K562 (cell line): Measurements from ENCODE around the gene C3orf85. TPM values are rescaled to one million over a fixed set of nuclear protein-coding genes. Genes with fewer than 3 reads are reported as not detected.

ENCODE experiments used
- ATAC-seq: fragments of 200-7000 bp; cut with Tn5 transposase; 3 replicates; pipeline ENCODE4 v1.9.1; 2020; ENCODE audit warnings: moderate library complexity
- BruUV-seq: library from RNA; stranded (reverse); fragments of 400-500 nt; replicated peaks from 2 replicates; lab custom pipeline; 2021; lab: Mats Ljungman, UMichigan
- CTCF ChIA-PET: fragments of 300-600 bp; formaldehyde crosslinking; extraction: SDS; loops from one replicate; lab custom pipeline; 2021; ENCODE audit warnings: low intra/inter-chr PET ratio; lab: Yijun Ruan, JAX
- POLR2A ChIA-PET: fragments of 300-600, 350-650 bp; sonication (Branson Sonifier 250); formaldehyde crosslinking; extraction: SDS; loops from one replicate; lab custom pipeline; 2021; ENCODE audit warnings: antibody characterized with exemption, inconsistent platforms; lab: Yijun Ruan, JAX
- DNase-seq, 4 experiments: peaks; one replicate each; pipeline versions ENCODE4 v3.0.0 to v3.0.0-alpha.2; 2011 to 2018; ENCODE audit warnings: low spot score in 3 of 4, mixed read lengths in 3 of 4; ENCODE audit errors: extremely low read depth in 1 of 4
- FAIRE-seq: peaks from 2 replicates; lab custom pipeline; 2011; peaks lifted over from hg19 to GRCh38; lab: Jason Lieb, UNC
- H2AFZ ChIP-seq: 2 replicates; pipeline ENCODE4 v1.6.0; 2011; ENCODE audit warnings: low read depth, low read length, control low read depth, inconsistent platforms
- H3K27ac ChIP-seq: fragments of 200-600 bp; 3 replicates; pipeline ENCODE4 v1.8.0; 2011; ENCODE audit warnings: low read depth, mild to moderate bottlenecking, control low read depth, inconsistent platforms, low read length, moderate library complexity, mixed read lengths; ENCODE audit errors: extremely low read depth
- H3K27me3 ChIP-seq, 2 experiments: fragments of 300-600 bp in 1 of 2; 2 replicates in 1 of 2; 3 replicates in 1 of 2; pipeline versions ENCODE4 v1.6.0 to v1.8.0; 2011; ENCODE audit warnings: inconsistent platforms in 2 of 2, low read length in 2 of 2, mild to moderate bottlenecking in 1 of 2, mixed read lengths in 1 of 2, moderate library complexity in 1 of 2; ENCODE audit not compliant: control insufficient read depth in 2 of 2, insufficient read depth in 2 of 2
- H3K36me3 ChIP-seq: fragments of 300-600 bp; 3 replicates; pipeline ENCODE4 v1.8.0; 2011; ENCODE audit warnings: mild to moderate bottlenecking, low read length, inconsistent platforms; ENCODE audit not compliant: control insufficient read depth, insufficient read depth
- H3K4me1 ChIP-seq, 2 experiments: fragments of 200-600 bp in 1 of 2; replicated peaks in 1 of 2; 2 replicates in 1 of 2; 3 replicates in 1 of 2; pipeline versions ENCODE4 v1.5.1 to v1.8.0; 2011; ENCODE audit warnings: inconsistent platforms in 2 of 2, low read length in 2 of 2, mild to moderate bottlenecking in 1 of 2, mixed read lengths in 1 of 2, moderate library complexity in 1 of 2; ENCODE audit not compliant: control insufficient read depth in 2 of 2, insufficient read depth in 2 of 2
- H3K4me2 ChIP-seq: 2 replicates; pipeline ENCODE4 v1.6.1; 2011; ENCODE audit warnings: low read length, control low read depth, inconsistent platforms, mixed read lengths; ENCODE audit not compliant: insufficient read depth
- H3K4me3 ChIP-seq: fragments of 200-600 bp; sonication (generic), shearing (Covaris generic); 2 replicates; pipeline ENCODE4 v1.5.1; 2016; ENCODE audit warnings: control low read depth, inconsistent platforms
- H3K79me2 ChIP-seq: fragments of 200-600 bp; 3 replicates; pipeline ENCODE4 v1.8.0; 2011; ENCODE audit warnings: low read length, inconsistent platforms; ENCODE audit not compliant: control insufficient read depth, insufficient read depth
- H3K9ac ChIP-seq, 2 experiments: 2 replicates each; pipeline versions ENCODE4 v1.6.0 to v1.6.1; 2011; ENCODE audit warnings: low read depth in 2 of 2, low read length in 2 of 2, control low read depth in 1 of 2, inconsistent platforms in 1 of 2, mild to moderate bottlenecking in 1 of 2, mixed read lengths in 1 of 2; ENCODE audit not compliant: insufficient read depth in 1 of 2
- H3K9me1 ChIP-seq: one replicate; pipeline ENCODE4 v1.6.0; 2011; ENCODE audit warnings: inconsistent platforms, mild to moderate bottlenecking, low read length, moderate library complexity; ENCODE audit not compliant: control insufficient read depth, insufficient read depth
- H3K9me3 ChIP-seq: replicated peaks from 2 replicates; pipeline ENCODE4 v1.5.1; 2011; ENCODE audit warnings: low read depth, low read length, inconsistent platforms; ENCODE audit not compliant: control insufficient read depth, insufficient read depth
- H4K20me1 ChIP-seq: replicated peaks from 2 replicates; pipeline ENCODE4 v1.6.1; 2011; ENCODE audit warnings: low read length, inconsistent platforms, mixed read lengths; ENCODE audit not compliant: control insufficient read depth, insufficient read depth
- CAMTA2 ChIP-seq: fragments of 250-450 bp; sonication (Bioruptor Pico); conservative IDR thresholded peaks from 2 replicates; pipeline ENCODE4 v1.5.1; 2022
- HMBOX1 ChIP-seq: sonication (generic); IDR thresholded peaks from 2 replicates; pipeline ENCODE4 v1.6.1; 2016
- HMGXB4 ChIP-seq: sonication (generic); formaldehyde crosslinking; IDR thresholded peaks from 2 replicates; pipeline ENCODE4 v1.8.1; 2023; ENCODE audit warnings: mild to moderate bottlenecking, missing genetic modification reagents
- IRF9 ChIP-seq: fragments of 450-650 bp; IDR thresholded peaks from 2 replicates; pipeline ENCODE4 v1.6.1; 2016; ENCODE audit warnings: missing biosample characterization, missing genetic modification characterization
- TBL1XR1 ChIP-seq, 2 experiments: IDR thresholded peaks; 2 replicates each; pipeline ENCODE4 v1.6.1; 2012; ENCODE audit warnings: improper control_type of control experiment in 2 of 2, low read length in 2 of 2, mild to moderate bottlenecking in 1 of 2
- YBX1 ChIP-seq: fragments of 450-650 bp; IDR thresholded peaks from 2 replicates; pipeline ENCODE4 v1.7.1; 2016; ENCODE audit warnings: mild to moderate bottlenecking
- ZMIZ1 ChIP-seq, 2 experiments: fragments of 150-350 bp in 1 of 2; IDR thresholded peaks; 2 replicates each; pipeline ENCODE4 v1.6.1; 2012 to 2016; ENCODE audit warnings: low read depth in 2 of 2, low read length in 2 of 2, mild to moderate bottlenecking in 1 of 2, moderate library complexity in 1 of 2
- WGBS: fragments of 100-300 bp; shearing (Covaris generic); methylation state at CpG from one replicate; pipeline ENCODE4 v1.1.6; 2016; ENCODE audit warnings: low coverage, mixed read lengths; ENCODE audit not compliant: insufficient coverage; ENCODE audit errors: missing lambda C conversion rate; 5-methylcytosine and 5-hydroxymethylcytosine counted together
- in situ Hi-C: fragments of 300-500 bp; cut with MboI; formaldehyde crosslinking; loops from 4 replicates; pipeline ENCODE4 v1.15.0; 2018; ENCODE audit warnings: inconsistent platforms, mixed read lengths
- intact Hi-C: fragments of 100-400 bp; cut with micrococcal nuclease; formaldehyde crosslinking; loops from 2 replicates; pipeline ENCODE4 v1.14.2; 2022
- polyA plus RNA-seq, 8 experiments: library from polyadenylated mRNA; depleted of rRNA in 4 of 8; stranded (reverse) in 5 of 8; unstranded in 3 of 8; fragments of >200 nt; fragmentation: Nextera tagmentation in 2 of 8; fragmentation: Illumina TruSeq in 1 of 8; extraction: Ambion mirVana in 2 of 8; extraction: Trizol in 1 of 8; gene quantifications; 2 replicates each; pipeline versions ENCODE4 v1.2.1 to v1.2.3, GENCODE V29; 2011 to 2014; ENCODE audit warnings: inconsistent platforms in 1 of 8, missing spikeins in 1 of 8
- total RNA-seq, 7 experiments: library from RNA; depleted of rRNA in 6 of 7; stranded (reverse); fragments of >200 nt in 6 of 7; fragmentation: Illumina TruSeq in 2 of 7; extraction: Trizol in 2 of 7; gene quantifications; 2 replicates each; pipeline versions ENCODE4 v1.2.1 to v1.2.3, GENCODE V29; 2011 to 2021; ENCODE audit warnings: low replicate concordance in 1 of 7

The C3orf85 gene
- total and polyA plus RNA-seq, 9 of the 15 experiments (the other 6 are each of a cell fraction or from before 2014, with no cell fraction given), result not detected

- DNase-seq, result no peak
- ChIA-PET CTCF (no interaction called here), POLR2A (no interaction called here)
- Histone ChIP-seq H3K27me3 (no peaks in the 10 kb centered on the region), H2AFZ (no peak overlapping the region), H3K36me3 (no peaks in the 10 kb centered on the region), H3K4me3 (no peak overlapping the region), H3K4me2 (no peak overlapping the region), H3K79me2 (no peaks in the 10 kb centered on the region), H4K20me1 (no peaks in the 10 kb centered on the region), H3K9ac (no peak overlapping the region), H3K27ac (no peak overlapping the region), H3K4me1 (no peaks in the 10 kb centered on the region), H3K9me1 (no peaks in the 10 kb centered on the region), H3K9me3 (no peaks in the 10 kb centered on the region)
- WGBS, result 0% methylated on average over 1 of the region's 1 CpG
- FAIRE-seq, result no peak
- in situ Hi-C loops, result no loop called here
- ATAC-seq, result no peak
- no peak for TF ChIP-seq YBX1
- TF ChIP-seq CAMTA2 (CRISPR knock-in tag), result no peak
- BruUV-seq, result no TSS peak
- intact Hi-C loops, result no loop called here
Observed at GRCh38 chr3:109155828-109156227, 19.3 kb downstream of the C3orf85 start.

- in situ Hi-C loops (no loop called here), intact Hi-C loops (no loop called here)
- ChIA-PET CTCF (no interaction called here), POLR2A (no interaction called here)
- Histone ChIP-seq H3K27me3 (no peaks in the 10 kb centered on the region), H3K9me1 (no peaks in the 10 kb centered on the region), H3K4me1 (no peaks in the 10 kb centered on the region), H3K9ac (no peak overlapping the region), H3K79me2 (no peaks in the 10 kb centered on the region), H3K9me3 (no peaks in the 10 kb centered on the region), H2AFZ (no peak overlapping the region), H3K27ac (no peak overlapping the region), H3K4me3 (no peak overlapping the region), H3K36me3 (no peaks in the 10 kb centered on the region), H4K20me1 (no peaks in the 10 kb centered on the region), H3K4me2 (no peak overlapping the region)
- FAIRE-seq, result no peak
- no peak for DNase-seq
- BruUV-seq, result no TSS peak
- no peak for ATAC-seq
- WGBS, result 0% methylated on average over 2 of the region's 2 CpGs
- no peak for TF ChIP-seq HMBOX1
- TF ChIP-seq TBL1XR1 (IDR thresholded peaks at IDR 0.05; ENCODE audit: low read length in 2 of 2), result no peak
- TF ChIP-seq ZMIZ1 (IDR thresholded peaks at IDR 0.05; ENCODE audit: low read depth in 2 of 2, low read length in 2 of 2), result no peak
- no peak for TF ChIP-seq HMGXB4 (CRISPR knock-in tag)
- no peak for TF ChIP-seq IRF9 (tag)
Observed at GRCh38 chr3:109161487-109162123, 25.1 kb downstream of the C3orf85 start.
